ENCODE results near the gene SKAP2.

Gene SKAP2

GRCh38 chr7:26630361-26630760 is 234.0 kb downstream of the SKAP2 start:
- TF ChIP-seq SPI1 (IDR thresholded peaks at IDR 0.05; ENCODE audit: low read depth, low read length) (no peak), POLR2AphosphoS5 (IDR thresholded peaks at IDR 0.05; ENCODE audit: low read depth, low read length) (no peak), TAF1 (IDR thresholded peaks at IDR 0.05; ENCODE audit: low read depth, low read length) (no peak), POLR2A (IDR thresholded peaks at IDR 0.05; ENCODE audit: low read depth, low read length) (no peak), POU2F2 (IDR thresholded peaks at IDR 0.05; ENCODE audit: low read depth, low read length) (no peak), PAX5 (IDR thresholded peaks at IDR 0.05; ENCODE audit: insufficient read depth, low read length, severe bottlenecking) (no peak)
- DNase-seq (ENCODE audit: insufficient read length, low spot score) (no peak), FAIRE-seq (no peak)

GRCh38 chr7:26629696-26630095 is 234.7 kb downstream of the SKAP2 start:
- no peak for TF ChIP-seq SPI1 (IDR thresholded peaks at IDR 0.05; ENCODE audit: low read depth, low read length)
- DNase-seq (ENCODE audit: insufficient read length, low spot score) (no peak), FAIRE-seq (no peak)

- no peak for TF ChIP-seq POU2F2 (IDR thresholded peaks at IDR 0.05; ENCODE audit: low read depth, low read length)
- no peak for TF ChIP-seq POLR2AphosphoS5 (IDR thresholded peaks at IDR 0.05; ENCODE audit: low read depth, low read length)
- no peak for TF ChIP-seq TAF1 (IDR thresholded peaks at IDR 0.05; ENCODE audit: low read depth, low read length)
- TF ChIP-seq PAX5 (IDR thresholded peaks at IDR 0.05; ENCODE audit: insufficient read depth, low read length, severe bottlenecking): no peak
- TF ChIP-seq SPI1 (IDR thresholded peaks at IDR 0.05; ENCODE audit: low read depth, low read length): no peak
- TF ChIP-seq POLR2A (IDR thresholded peaks at IDR 0.05; ENCODE audit: low read depth, low read length): no peak
- DNase-seq (ENCODE audit: insufficient read length, low spot score) (no peak), FAIRE-seq (no peak)
Observed at GRCh38 chr7:26627891-26628341, 236.5 kb downstream of the SKAP2 start.

- DNase-seq (ENCODE audit: insufficient read length, low spot score) (no peak), FAIRE-seq (no peak)
- no peak for TF ChIP-seq POLR2AphosphoS5 (IDR thresholded peaks at IDR 0.05; ENCODE audit: low read depth, low read length)
- no peak for TF ChIP-seq PAX5 (IDR thresholded peaks at IDR 0.05; ENCODE audit: insufficient read depth, low read length, severe bottlenecking)
- no peak for TF ChIP-seq SPI1 (IDR thresholded peaks at IDR 0.05; ENCODE audit: low read depth, low read length)
- TF ChIP-seq TAF1 (IDR thresholded peaks at IDR 0.05; ENCODE audit: low read depth, low read length): no peak
- TF ChIP-seq POLR2A (IDR thresholded peaks at IDR 0.05; ENCODE audit: low read depth, low read length): no peak
- no peak for TF ChIP-seq POU2F2 (IDR thresholded peaks at IDR 0.05; ENCODE audit: low read depth, low read length)
Observed at GRCh38 chr7:26627221-26627620, 237.2 kb downstream of the SKAP2 start.

GRCh38 chr7:26626687-26627086 is 237.7 kb downstream of the SKAP2 start:
- FAIRE-seq (no peak), DNase-seq (ENCODE audit: insufficient read length, low spot score) (no peak)
- TF ChIP-seq SPI1 (IDR thresholded peaks at IDR 0.05; ENCODE audit: low read depth, low read length) (no peak), PAX5 (IDR thresholded peaks at IDR 0.05; ENCODE audit: insufficient read depth, low read length, severe bottlenecking) (no peak), POLR2AphosphoS5 (IDR thresholded peaks at IDR 0.05; ENCODE audit: low read depth, low read length) (no peak), TAF1 (IDR thresholded peaks at IDR 0.05; ENCODE audit: low read depth, low read length) (no peak), POLR2A (IDR thresholded peaks at IDR 0.05; ENCODE audit: low read depth, low read length) (no peak), POU2F2 (IDR thresholded peaks at IDR 0.05; ENCODE audit: low read depth, low read length) (no peak)

GRCh38 chr7:26626156-26626555 is 238.2 kb downstream of the SKAP2 start:
- no peak for DNase-seq (ENCODE audit: insufficient read length, low spot score)
- no peak for FAIRE-seq
- no peak for TF ChIP-seq POU2F2 (IDR thresholded peaks at IDR 0.05; ENCODE audit: low read depth, low read length)

- TF ChIP-seq SPI1 (IDR thresholded peaks at IDR 0.05; ENCODE audit: low read depth, low read length) (no peak), POLR2A (IDR thresholded peaks at IDR 0.05; ENCODE audit: low read depth, low read length) (no peak), POLR2AphosphoS5 (IDR thresholded peaks at IDR 0.05; ENCODE audit: low read depth, low read length) (no peak), TAF1 (IDR thresholded peaks at IDR 0.05; ENCODE audit: low read depth, low read length) (no peak), POU2F2 (IDR thresholded peaks at IDR 0.05; ENCODE audit: low read depth, low read length) (no peak), PAX5 (IDR thresholded peaks at IDR 0.05; ENCODE audit: insufficient read depth, low read length, severe bottlenecking) (no peak)
- FAIRE-seq (no peak), DNase-seq (ENCODE audit: insufficient read length, low spot score) (no peak)
Observed at GRCh38 chr7:26625286-26625685, 239.1 kb downstream of the SKAP2 start.

GRCh38 chr7:26624839-26625238 is 239.6 kb downstream of the SKAP2 start:
- FAIRE-seq: no peak

GRCh38 chr7:26624431-26624830 is 240.0 kb downstream of the SKAP2 start:
- TF ChIP-seq POLR2AphosphoS5 (IDR thresholded peaks at IDR 0.05; ENCODE audit: low read depth, low read length): no peak
- no peak for TF ChIP-seq SPI1 (IDR thresholded peaks at IDR 0.05; ENCODE audit: low read depth, low read length)
- TF ChIP-seq PAX5 (IDR thresholded peaks at IDR 0.05; ENCODE audit: insufficient read depth, low read length, severe bottlenecking): no peak
- TF ChIP-seq TAF1 (IDR thresholded peaks at IDR 0.05; ENCODE audit: low read depth, low read length): no peak
- TF ChIP-seq POLR2A (IDR thresholded peaks at IDR 0.05; ENCODE audit: low read depth, low read length): no peak
- TF ChIP-seq POU2F2 (IDR thresholded peaks at IDR 0.05; ENCODE audit: low read depth, low read length): no peak
- no peak for DNase-seq (ENCODE audit: insufficient read length, low spot score)
- no peak for FAIRE-seq

More at GRCh38 chr7:26624839-26625238, 239.6 kb downstream of the SKAP2 start:
- TF ChIP-seq POLR2A (IDR thresholded peaks at IDR 0.05; ENCODE audit: low read depth, low read length): no peak
- TF ChIP-seq SPI1 (IDR thresholded peaks at IDR 0.05; ENCODE audit: low read depth, low read length): no peak
- TF ChIP-seq POU2F2 (IDR thresholded peaks at IDR 0.05; ENCODE audit: low read depth, low read length): no peak
- no peak for TF ChIP-seq PAX5 (IDR thresholded peaks at IDR 0.05; ENCODE audit: insufficient read depth, low read length, severe bottlenecking)
- no peak for TF ChIP-seq POLR2AphosphoS5 (IDR thresholded peaks at IDR 0.05; ENCODE audit: low read depth, low read length)
- no peak for TF ChIP-seq TAF1 (IDR thresholded peaks at IDR 0.05; ENCODE audit: low read depth, low read length)
- no peak for DNase-seq (ENCODE audit: insufficient read length, low spot score)

- TF ChIP-seq SPI1 (IDR thresholded peaks at IDR 0.05; ENCODE audit: low read depth, low read length) (no peak), PAX5 (IDR thresholded peaks at IDR 0.05; ENCODE audit: insufficient read depth, low read length, severe bottlenecking) (no peak), POLR2A (IDR thresholded peaks at IDR 0.05; ENCODE audit: low read depth, low read length) (no peak), POU2F2 (IDR thresholded peaks at IDR 0.05; ENCODE audit: low read depth, low read length) (no peak), POLR2AphosphoS5 (IDR thresholded peaks at IDR 0.05; ENCODE audit: low read depth, low read length) (no peak), TAF1 (IDR thresholded peaks at IDR 0.05; ENCODE audit: low read depth, low read length) (no peak)
- no peak for DNase-seq (ENCODE audit: insufficient read length, low spot score)
- FAIRE-seq: no peak
Observed at GRCh38 chr7:26620352-26620751, 244.0 kb downstream of the SKAP2 start.

All from GM12891 (cell line).